Measurements from ENCODE around the gene COL7A1. TPM values are rescaled to one million over a fixed set of nuclear protein-coding genes. Genes with fewer than 3 reads are reported as not detected.

COL7A1 gene
- under 0.01 and 0.13 TPM in 2 replicates for total RNA-seq

- DNase-seq (ENCODE audit: low read depth in 2 of 2): no peak
Observed at GRCh38 chr3:48595075-48595525, at the start of gene COL7A1. TSS of gene COL7A1 (minus strand) at chr3:48595329. CDS start at chr3:48595159, 170 bp downstream.

- DNase-seq (ENCODE audit: low read depth in 2 of 2): no peak
Observed at GRCh38 chr3:48642605-48643004, 47.5 kb upstream of the COL7A1 start.

- DNase-seq (ENCODE audit: low read depth in 2 of 2): no peak
Observed at GRCh38 chr3:48641396-48641795, 46.3 kb upstream of the COL7A1 start.

GRCh38 chr3:48639944-48640606 is 44.9 kb upstream of the COL7A1 start:
- DNase-seq (ENCODE audit: low read depth in 2 of 2): no peak

- no peak for DNase-seq (ENCODE audit: low read depth in 2 of 2)
Observed at GRCh38 chr3:48637305-48637704, 42.2 kb upstream of the COL7A1 start.

GRCh38 chr3:48636149-48636655 is 41.1 kb upstream of the COL7A1 start:
- DNase-seq (ENCODE audit: low read depth in 2 of 2): peak; percentile 12 to 18

- DNase-seq (ENCODE audit: low read depth in 2 of 2): peak; percentile 81 to 97
Observed at GRCh38 chr3:48635222-48636021, 40.3 kb upstream of the COL7A1 start, which contains the start of gene SLC26A6. TSS of gene SLC26A6 (minus strand) at chr3:48635461. CDS start at chr3:48635393, 68 bp downstream.

DNA sequence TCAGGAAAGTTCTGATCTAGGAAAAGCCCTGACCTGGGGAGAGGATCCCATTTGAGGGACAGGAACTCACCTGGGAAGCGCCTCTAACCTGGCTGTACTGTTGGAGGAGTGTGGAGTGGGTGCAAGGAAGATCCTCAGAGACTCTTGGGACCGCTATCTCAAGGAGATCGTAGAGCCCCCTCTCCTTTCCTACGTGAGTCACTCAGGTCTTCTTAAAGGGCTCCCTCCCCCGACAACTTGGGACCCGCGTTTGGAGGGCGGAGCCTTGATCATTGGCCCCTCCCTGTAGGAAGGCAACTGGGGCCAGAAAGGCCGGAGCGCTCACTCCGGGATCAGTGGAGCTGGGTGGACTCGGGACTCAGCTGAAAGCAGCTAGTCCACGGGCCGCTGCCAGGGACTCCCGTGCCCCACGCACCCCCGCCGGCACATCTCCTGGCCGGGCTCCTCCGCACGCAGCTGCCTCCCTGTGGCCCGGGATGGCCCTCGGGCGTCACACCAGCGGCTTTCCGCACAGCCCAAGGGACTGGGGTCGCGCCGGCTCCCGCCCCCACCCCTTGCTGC is 39.6 kb upstream of the COL7A1 start:
- peak; percentile 5 to 55 for DNase-seq (ENCODE audit: low read depth in 2 of 2)

DNA sequence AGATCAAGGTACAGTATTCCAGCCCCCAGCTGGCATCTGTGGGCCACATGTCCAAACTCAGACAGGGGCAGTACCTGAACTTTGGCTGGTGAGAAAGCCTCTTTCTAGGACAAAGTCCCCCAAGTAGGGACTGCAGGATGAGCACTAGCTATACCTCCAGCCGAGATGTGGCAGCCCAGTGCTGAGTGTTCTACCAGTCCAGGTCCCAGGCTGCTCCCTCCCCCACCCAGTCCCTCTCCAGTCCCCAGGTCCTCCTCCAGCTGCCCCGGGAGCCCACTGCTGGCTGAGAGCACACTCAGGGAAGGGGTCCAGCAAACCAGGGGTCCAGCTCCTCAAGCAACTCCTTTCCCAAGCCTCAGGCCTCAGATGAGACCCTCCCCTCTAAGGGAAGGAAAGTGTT is 38.6 kb upstream of the COL7A1 start:
- no peak for DNase-seq (ENCODE audit: low read depth in 2 of 2)

DNA sequence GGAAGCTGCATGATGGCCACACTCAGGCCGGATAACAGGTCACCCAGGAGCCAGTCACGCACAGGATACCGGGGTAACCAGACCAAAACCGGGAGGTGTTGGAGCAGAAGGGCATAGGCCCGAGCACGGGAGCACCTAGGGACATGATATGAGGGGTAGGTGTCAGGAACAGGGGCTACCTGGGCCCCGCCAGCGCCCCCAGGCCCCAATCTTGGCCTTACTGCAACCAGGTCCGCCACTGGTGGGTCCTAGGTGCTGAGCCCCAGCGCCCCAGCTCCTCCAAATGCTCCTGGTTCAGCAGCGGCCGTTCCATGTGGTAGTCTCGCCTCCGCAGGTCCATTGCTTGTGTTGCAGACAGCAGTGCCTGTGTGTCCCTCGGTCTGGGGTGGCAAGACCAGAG is 38.1 kb upstream of the COL7A1 start:
- no peak for DNase-seq (ENCODE audit: low read depth in 2 of 2)

DNA sequence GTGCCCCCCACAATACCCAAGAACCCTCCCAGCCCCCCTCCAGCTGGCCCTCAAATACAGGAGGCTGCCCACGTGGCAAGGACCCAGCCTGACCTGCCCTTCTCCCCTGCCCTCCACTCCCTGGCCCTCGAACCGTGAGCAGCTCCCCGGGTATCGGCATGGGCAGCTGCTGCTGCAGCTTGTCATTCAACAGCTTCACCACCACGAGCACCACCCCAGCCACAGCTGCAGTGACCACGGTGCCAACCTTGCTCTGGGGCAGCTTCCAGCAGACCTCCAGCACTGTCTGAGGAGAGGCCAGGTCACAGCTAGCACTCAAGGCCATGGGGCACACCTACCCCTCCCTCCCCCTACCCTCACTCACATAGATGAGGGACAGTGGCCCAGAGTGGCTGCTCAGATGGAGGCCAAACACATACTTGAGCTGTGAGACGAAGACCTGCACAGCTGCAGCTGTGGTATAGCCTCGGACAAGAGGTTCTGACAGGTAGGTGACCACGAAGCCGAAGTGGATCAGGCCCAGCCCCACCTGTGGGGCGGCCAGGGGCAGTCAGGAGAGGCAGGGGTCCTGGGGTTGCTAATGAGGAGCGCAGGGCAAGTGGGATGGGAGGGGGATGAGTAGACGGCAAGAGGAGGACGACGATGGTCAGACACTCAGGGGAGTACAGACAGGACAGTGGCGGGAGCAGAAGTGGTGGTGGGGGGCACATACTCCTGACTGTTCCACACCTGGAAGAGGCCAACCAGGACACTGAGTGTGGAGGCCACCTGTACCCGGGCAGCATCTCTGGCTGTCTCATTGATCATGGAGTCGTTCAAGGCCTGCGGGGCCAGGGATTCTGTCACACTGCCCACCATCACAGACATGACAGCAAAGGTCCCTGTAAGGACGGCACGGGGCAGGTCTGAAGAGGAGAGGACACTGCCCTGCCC is 36.7 kb upstream of the COL7A1 start:
- DNase-seq (ENCODE audit: low read depth in 2 of 2): no peak

DNA sequence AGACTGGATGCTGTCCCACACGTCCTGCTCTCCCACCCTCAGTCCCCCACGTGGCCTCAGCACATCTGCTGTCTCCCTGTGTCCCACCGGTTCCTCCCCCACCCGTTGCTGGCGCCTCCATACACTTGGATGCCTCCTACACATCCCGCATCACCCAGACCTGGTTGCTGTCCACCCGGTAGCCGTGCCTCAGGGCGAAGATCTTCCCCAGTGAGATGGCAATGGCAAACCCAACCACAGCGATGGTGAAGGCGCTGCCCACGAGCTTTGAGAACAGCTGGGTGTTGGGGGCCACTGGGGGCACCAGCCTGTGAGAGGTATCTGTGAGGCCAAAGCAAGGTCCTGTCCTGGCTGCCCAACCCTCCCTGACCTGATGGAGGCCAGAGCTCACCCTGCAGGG is 35.7 kb upstream of the COL7A1 start:
- DNase-seq (ENCODE audit: low read depth in 2 of 2): no peak

- no peak for DNase-seq (ENCODE audit: low read depth in 2 of 2)
Observed at GRCh38 chr3:48630407-48630806, 35.3 kb upstream of the COL7A1 start.

- DNase-seq (ENCODE audit: low read depth in 2 of 2): no peak
Observed at GRCh38 chr3:48629894-48630293, 34.8 kb upstream of the COL7A1 start.

DNA sequence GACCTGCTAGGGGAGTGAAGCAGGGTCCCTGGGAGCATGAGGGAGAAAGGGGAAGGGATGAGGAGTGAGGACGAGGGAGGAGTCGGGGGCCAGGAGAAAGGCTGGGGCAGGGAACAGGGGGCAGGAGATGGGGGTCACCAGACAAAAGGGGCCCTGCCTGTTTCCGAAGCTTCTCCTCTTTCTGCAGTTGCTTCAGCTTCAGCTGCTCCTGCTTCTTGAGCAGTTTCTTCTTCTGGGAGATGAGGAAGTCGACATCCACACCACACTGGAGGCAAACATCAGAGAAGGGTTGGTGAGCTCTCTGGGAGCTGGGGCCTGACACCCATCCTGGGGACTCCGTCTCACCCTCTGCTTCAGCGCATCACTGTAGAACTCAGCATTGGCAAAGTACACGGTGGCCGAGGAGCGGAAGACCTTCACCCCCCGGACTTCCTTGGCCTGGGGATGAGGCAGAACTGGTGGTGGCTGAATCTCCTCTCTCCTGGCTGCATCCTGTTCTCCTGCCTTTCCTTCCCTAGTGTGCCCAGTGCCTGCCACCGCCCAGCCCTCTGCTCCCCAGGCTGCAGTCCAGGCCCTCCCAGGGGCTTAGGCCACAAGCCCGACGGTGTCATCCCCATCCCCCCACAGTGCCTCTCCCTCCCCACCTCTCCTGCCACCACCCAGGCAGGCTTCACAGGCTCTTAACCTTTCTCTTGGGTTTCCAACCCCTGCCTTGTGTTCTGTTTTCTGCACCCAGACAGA is 33.3 kb upstream of the COL7A1 start:
- no peak for DNase-seq (ENCODE audit: low read depth in 2 of 2)

GRCh38 chr3:48625600-48625999 is 30.5 kb upstream of the COL7A1 start:
- DNase-seq (ENCODE audit: low read depth in 2 of 2): no peak

GRCh38 chr3:48624767-48625166 is 29.6 kb upstream of the COL7A1 start:
- DNase-seq (ENCODE audit: low read depth in 2 of 2): no peak

- DNase-seq (ENCODE audit: low read depth in 2 of 2): no peak
Observed at GRCh38 chr3:48623851-48624547, 28.9 kb upstream of the COL7A1 start.

GRCh38 chr3:48621461-48621869 is 26.3 kb upstream of the COL7A1 start, which contains the start of gene TMEM89:
TSS of gene TMEM89 (minus strand) at chr3:48621769. CDS start at chr3:48621756, 13 bp downstream.
- no peak for DNase-seq (ENCODE audit: low read depth in 2 of 2)

Data from dermis microvascular lymphatic vessel endothelial cell (primary cell).